ENCODE measurements around the gene PAPLN.

PAPLN gene

GRCh38 chr14:73250781-73251500, 13.6 kb downstream of the PAPLN start:
- DNase-seq (ENCODE audit: insufficient read length, low spot score) (no peak), FAIRE-seq (no peak)
- TF ChIP-seq CTCF (IDR thresholded peaks at IDR 0.05; ENCODE audit: insufficient read depth, missing control alignments), result no peak

- no peak for TF ChIP-seq CTCF (IDR thresholded peaks at IDR 0.05; ENCODE audit: insufficient read depth, missing control alignments)
- DNase-seq (ENCODE audit: insufficient read length, low spot score) (no peak), FAIRE-seq (no peak)
Measured at GRCh38 chr14:73251516-73252215, 14.4 kb downstream of the PAPLN start.

- DNase-seq (ENCODE audit: insufficient read length, low spot score), result no peak
- TF ChIP-seq CTCF (IDR thresholded peaks at IDR 0.05; ENCODE audit: insufficient read depth, missing control alignments), result no peak
- no peak for FAIRE-seq
Measured at GRCh38 chr14:73252491-73253322, 15.4 kb downstream of the PAPLN start.

- no peak for DNase-seq (ENCODE audit: insufficient read length, low spot score)
- TF ChIP-seq CTCF (IDR thresholded peaks at IDR 0.05; ENCODE audit: insufficient read depth, missing control alignments), result no peak
- FAIRE-seq, result no peak
Measured at GRCh38 chr14:73253323-73253610, 16.0 kb downstream of the PAPLN start.

GRCh38 chr14:73253721-73254120, 16.4 kb downstream of the PAPLN start:
- no peak for TF ChIP-seq CTCF (IDR thresholded peaks at IDR 0.05; ENCODE audit: insufficient read depth, missing control alignments)
- DNase-seq (ENCODE audit: insufficient read length, low spot score) (no peak), FAIRE-seq (no peak)

GRCh38 chr14:73254247-73255004, 17.1 kb downstream of the PAPLN start:
- TF ChIP-seq CTCF (IDR thresholded peaks at IDR 0.05; ENCODE audit: insufficient read depth, missing control alignments), result no peak

More at GRCh38 chr14:73254247-73255004, 17.1 kb downstream of the PAPLN start:
- no peak for FAIRE-seq
- no peak for DNase-seq (ENCODE audit: insufficient read length, low spot score)

All from D721Med (cell line).